ENCODE data around the gene SLC8A1. TPM values are rescaled to one million over a fixed set of nuclear protein-coding genes. Genes with fewer than 3 reads are reported as not detected.

SLC8A1 gene
- total and polyA plus RNA-seq, 8 donors = 0.31 to 105 (median 14.0) TPM

DNA sequence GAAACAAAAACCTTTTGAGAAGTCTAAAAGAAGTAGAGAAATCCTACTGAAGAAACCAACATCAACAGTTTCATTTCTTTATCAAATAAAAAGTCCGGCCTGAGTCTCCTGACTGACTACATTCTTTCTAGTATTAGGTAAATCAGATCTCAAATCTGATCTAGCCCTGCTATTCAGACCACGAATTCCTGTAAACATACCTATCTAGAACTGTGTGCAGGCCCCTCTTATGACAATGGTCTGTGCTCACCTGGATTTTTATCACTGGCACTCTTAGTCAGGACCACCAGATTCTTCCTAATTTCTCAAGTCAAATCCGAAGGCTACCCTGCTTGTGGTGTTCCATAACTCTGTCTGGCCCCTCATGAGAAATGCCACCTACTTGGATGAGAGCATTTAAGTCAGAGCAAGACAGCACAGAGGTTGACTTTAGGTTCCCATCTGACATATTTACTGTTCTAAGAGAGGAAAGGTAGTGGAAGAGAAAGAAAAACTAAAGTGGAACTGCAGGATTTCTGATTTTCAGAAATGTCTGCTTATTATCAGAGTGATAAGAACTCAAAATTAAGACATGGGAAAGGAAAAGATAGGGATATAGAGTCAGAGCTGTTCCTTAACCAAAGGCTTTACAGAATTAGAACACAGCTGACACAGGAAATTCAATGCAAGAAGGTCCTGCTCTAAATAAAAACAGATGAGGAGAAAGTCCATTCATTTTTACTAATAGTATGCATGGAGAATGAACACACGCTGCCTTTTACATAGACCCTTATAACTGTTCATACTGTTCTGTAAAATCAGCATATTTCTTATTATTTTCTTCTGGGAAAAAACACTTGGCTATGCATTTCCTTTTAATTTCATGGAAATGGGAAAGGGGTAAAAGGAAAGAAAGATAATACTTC is 56.5 kb downstream of the SLC8A1 start:
- Histone ChIP-seq H3K9me3 (no peaks in the 10 kb centered on the region), H3K27me3 (no peaks in the 10 kb centered on the region), H3K4me3 (no peak overlapping the region), H3K27ac (no peak overlapping the region), H3K4me1 (peaks cover 0 to 17% (median under 1%) of the 10 kb centered on the region in 4 donors), H3K36me3 (no peaks in the 10 kb centered on the region)
- no peak for DNase-seq
- 49 to 59% (median 54%) methylated on average over 4 of the region's 4 CpGs for WGBS, 5 donors
- TF ChIP-seq POLR2AphosphoS5 (IDR thresholded peaks at IDR 0.05) (no peak), POLR2A (IDR thresholded peaks at IDR 0.05) (no peak), EP300 (IDR thresholded peaks at IDR 0.05) (no peak)
- TF ChIP-seq, protein P1, sequence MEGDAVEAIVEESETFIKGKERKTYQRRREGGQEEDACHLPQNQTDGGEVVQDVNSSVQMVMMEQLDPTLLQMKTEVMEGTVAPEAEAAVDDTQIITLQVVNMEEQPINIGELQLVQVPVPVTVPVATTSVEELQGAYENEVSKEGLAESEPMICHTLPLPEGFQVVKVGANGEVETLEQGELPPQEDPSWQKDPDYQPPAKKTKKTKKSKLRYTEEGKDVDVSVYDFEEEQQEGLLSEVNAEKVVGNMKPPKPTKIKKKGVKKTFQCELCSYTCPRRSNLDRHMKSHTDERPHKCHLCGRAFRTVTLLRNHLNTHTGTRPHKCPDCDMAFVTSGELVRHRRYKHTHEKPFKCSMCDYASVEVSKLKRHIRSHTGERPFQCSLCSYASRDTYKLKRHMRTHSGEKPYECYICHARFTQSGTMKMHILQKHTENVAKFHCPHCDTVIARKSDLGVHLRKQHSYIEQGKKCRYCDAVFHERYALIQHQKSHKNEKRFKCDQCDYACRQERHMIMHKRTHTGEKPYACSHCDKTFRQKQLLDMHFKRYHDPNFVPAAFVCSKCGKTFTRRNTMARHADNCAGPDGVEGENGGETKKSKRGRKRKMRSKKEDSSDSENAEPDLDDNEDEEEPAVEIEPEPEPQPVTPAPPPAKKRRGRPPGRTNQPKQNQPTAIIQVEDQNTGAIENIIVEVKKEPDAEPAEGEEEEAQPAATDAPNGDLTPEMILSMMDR (IDR thresholded peaks at IDR 0.05) = no peak
- intact Hi-C loops (cut with DNase I; ENCODE audit: low total_unique reads) = no loop called here

DNA sequence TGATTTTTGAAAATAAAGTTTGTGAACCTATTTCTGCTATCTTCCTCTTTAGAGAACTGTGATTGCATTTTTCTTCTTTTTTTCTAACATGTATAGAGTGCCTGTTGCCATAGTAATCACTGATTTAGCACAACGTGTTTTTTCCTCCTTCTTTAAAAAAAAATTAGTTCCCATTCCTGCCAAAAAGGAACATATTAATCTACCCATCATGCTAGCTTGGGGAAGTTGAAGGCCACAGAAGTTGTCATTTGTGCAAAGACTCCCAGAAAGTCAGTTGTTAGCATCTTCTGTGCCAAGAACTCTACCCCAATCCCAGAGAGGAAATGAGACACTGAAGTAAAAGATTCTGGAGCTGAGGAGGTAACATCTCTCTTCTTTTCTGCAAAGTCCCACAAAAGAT is 57.3 kb downstream of the SLC8A1 start:
- DNase-seq = peak in 1 of 2 donors; percentile 27
- intact Hi-C loops (cut with DNase I; ENCODE audit: low total_unique reads) = no loop called here
- Histone ChIP-seq H3K27ac (no peak overlapping the region), H3K36me3 (no peaks in the 10 kb centered on the region), H3K9me3 (no peaks in the 10 kb centered on the region), H3K27me3 (no peaks in the 10 kb centered on the region), H3K4me1 (peaks cover 0 to 17% (median 0%) of the 10 kb centered on the region in 4 donors), H3K4me3 (no peak overlapping the region)
- TF ChIP-seq EP300 (IDR thresholded peaks at IDR 0.05) = no peak
- TF ChIP-seq POLR2AphosphoS5 (IDR thresholded peaks at IDR 0.05) = no peak
- TF ChIP-seq POLR2A (IDR thresholded peaks at IDR 0.05) = no peak
- TF ChIP-seq, protein P1 (IDR thresholded peaks at IDR 0.05) = no peak
- WGBS, 5 donors = 21 to 39% (median 30%) methylated on average over 1 of the region's 1 CpG

DNA sequence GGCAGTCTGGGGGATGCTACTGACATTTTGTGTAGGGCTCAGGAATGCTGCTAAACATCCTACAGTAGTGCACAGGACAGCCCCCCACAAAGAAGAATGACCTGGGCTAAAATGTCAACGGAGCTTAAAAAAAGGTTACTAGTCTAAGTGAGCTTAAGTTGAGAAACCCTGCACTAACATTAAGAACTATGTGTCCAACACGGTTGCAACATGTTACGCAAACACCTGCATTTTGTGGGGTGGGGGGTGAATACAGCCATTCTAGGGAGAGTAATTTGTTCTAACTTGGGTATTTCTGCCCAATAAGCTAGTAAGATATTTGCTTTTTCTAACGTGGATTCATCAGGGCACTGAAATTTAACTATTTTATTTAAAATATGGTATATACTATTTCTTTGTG is 57.9 kb downstream of the SLC8A1 start:
- Histone ChIP-seq H3K4me3 (no peak overlapping the region), H3K36me3 (no peaks in the 10 kb centered on the region), H3K27ac (no peak overlapping the region), H3K4me1 (peaks cover 0 to 17% (median 0%) of the 10 kb centered on the region in 4 donors), H3K27me3 (no peaks in the 10 kb centered on the region), H3K9me3 (no peaks in the 10 kb centered on the region)
- no peak for DNase-seq
- intact Hi-C loops (cut with DNase I; ENCODE audit: low total_unique reads) = no loop called here
- 71 to 92% (median 78%) methylated on average over 4 of the region's 4 CpGs for WGBS, 5 donors
- TF ChIP-seq, protein P1 (IDR thresholded peaks at IDR 0.05) = no peak
- TF ChIP-seq EP300 (IDR thresholded peaks at IDR 0.05) = no peak
- TF ChIP-seq POLR2AphosphoS5 (IDR thresholded peaks at IDR 0.05) = no peak
- no peak for TF ChIP-seq POLR2A (IDR thresholded peaks at IDR 0.05)

DNA sequence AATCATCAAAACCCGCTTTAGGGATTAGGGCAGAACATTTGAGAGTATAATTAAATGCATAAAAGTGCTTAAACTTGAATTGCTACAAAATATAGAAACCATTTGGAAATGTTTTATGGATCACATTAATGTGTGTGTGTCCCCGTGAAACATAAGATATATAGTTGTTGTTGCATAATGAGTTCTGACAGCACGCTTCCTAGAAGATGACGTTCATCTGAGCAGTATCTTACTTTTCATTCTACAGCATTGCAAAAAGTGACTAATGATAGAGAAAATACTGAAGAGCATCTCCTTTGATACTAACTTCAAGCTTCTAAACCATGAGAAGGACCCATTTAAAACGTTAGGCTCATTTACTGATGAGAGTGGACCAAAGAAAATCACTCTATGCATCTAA is 63.7 kb downstream of the SLC8A1 start:
- Histone ChIP-seq H3K27me3 (no peaks in the 10 kb centered on the region), H3K4me1 (no peaks in the 10 kb centered on the region), H3K27ac (no peak overlapping the region), H3K4me3 (no peak overlapping the region), H3K36me3 (no peaks in the 10 kb centered on the region), H3K9me3 (no peaks in the 10 kb centered on the region)
- TF ChIP-seq, protein P1 (IDR thresholded peaks at IDR 0.05) = no peak
- TF ChIP-seq POLR2A (IDR thresholded peaks at IDR 0.05) = no peak
- 74 to 86% (median 84%) methylated on average over 5 of the region's 5 CpGs for WGBS, 5 donors
- DNase-seq = no peak
- intact Hi-C loops (cut with DNase I; ENCODE audit: low total_unique reads) = no loop called here
